Endometrial microvascular endothelial cells (primary cell): ENCODE measurements around the gene MLKL. TPM values are rescaled to one million over a fixed set of nuclear protein-coding genes. Genes with fewer than 3 reads are reported as not detected.
"Not testable (repeated sequence)": the region's sequence is repeated elsewhere in the genome, so short reads cannot be mapped to it uniquely, and the experiment has no call there.

Source experiments
- in situ Hi-C: cut with HindIII; loops from 2 replicates; pipeline ENCODE4 v1.10.0; 2017; ENCODE audit warnings: low sequenced_read_pairs, low pct_unique_long_range_greater_than_20kb; ENCODE audit errors: inconsistent ontology term
- total RNA-seq: library from RNA; depleted of rRNA; stranded (reverse); fragments of >200 nt; gene quantifications from one replicate; pipeline ENCODE4 v1.2.3, GENCODE V29; 2015; ENCODE audit errors: inconsistent ontology term

MLKL gene
- total RNA-seq, 1 donor from 2014 or later: 54.3 TPM

- in situ Hi-C loops: no loop called here
Observed at GRCh38 chr16:74734361-74735161, 33.9 kb upstream of the MLKL start.

GRCh38 chr16:74732707-74733350 is 32.2 kb upstream of the MLKL start:
- in situ Hi-C loops: no loop called here

- in situ Hi-C loops: no loop called here
Observed at GRCh38 chr16:74731853-74732477, 31.3 kb upstream of the MLKL start.

GRCh38 chr16:74729783-74730683 is 29.4 kb upstream of the MLKL start:
- in situ Hi-C loops: no loop called here

- in situ Hi-C loops: no loop called here
Observed at GRCh38 chr16:74727903-74728302, 27.2 kb upstream of the MLKL start.

- in situ Hi-C loops: no loop called here
Observed at GRCh38 chr16:74726716-74727115, 26.1 kb upstream of the MLKL start.

- in situ Hi-C loops: no loop called here
Observed at GRCh38 chr16:74725651-74726455, 25.2 kb upstream of the MLKL start.

- in situ Hi-C loops: no loop called here
Observed at GRCh38 chr16:74724820-74725549, 24.3 kb upstream of the MLKL start.

- in situ Hi-C loops: no loop called here
Observed at GRCh38 chr16:74723256-74723655, 22.6 kb upstream of the MLKL start.

GRCh38 chr16:74722156-74722555 is 21.5 kb upstream of the MLKL start:
- in situ Hi-C loops: not testable (repeated sequence)

- in situ Hi-C loops: no loop called here
Observed at GRCh38 chr16:74721716-74722115, 21.1 kb upstream of the MLKL start.

- in situ Hi-C loops: no loop called here
Observed at GRCh38 chr16:74720579-74720978, 19.9 kb upstream of the MLKL start.

- in situ Hi-C loops: no loop called here
Observed at GRCh38 chr16:74718741-74719610, 18.3 kb upstream of the MLKL start.

- in situ Hi-C loops: no loop called here
Observed at GRCh38 chr16:74718140-74718539, 17.5 kb upstream of the MLKL start.

GRCh38 chr16:74717367-74717766 is 16.7 kb upstream of the MLKL start:
- in situ Hi-C loops: no loop called here

- in situ Hi-C loops: no loop called here
Observed at GRCh38 chr16:74716355-74716754, 15.7 kb upstream of the MLKL start.

GRCh38 chr16:74713876-74714275 is 13.2 kb upstream of the MLKL start:
- in situ Hi-C loops: no loop called here
